ENCODE measurements around the gene TTC8. TPM values are rescaled to one million over a fixed set of nuclear protein-coding genes. Genes with fewer than 3 reads are reported as not detected.

Gene TTC8
- total RNA-seq, 1 experiment from 2014 or later, result 12.4 TPM

- intact Hi-C loops (cut with micrococcal nuclease; ENCODE audit: unreplicated experiment), result no loop called here
- DNase-seq (ENCODE audit: low read depth, low spot score), result no peak
- ChIA-PET POLR2A (no interaction called here), CTCF (no interaction called here)
- BruUV-seq (replicated peaks), result no TSS peak
- TF ChIP-seq SIN3A (IDR thresholded peaks at IDR 0.05; ENCODE audit: borderline replicate concordance, insufficient read depth, low read depth, low read length), result no peak
- TF ChIP-seq POLR2AphosphoS5 (IDR thresholded peaks at IDR 0.05; ENCODE audit: low read depth, low read length), result no peak
- TF ChIP-seq CTCF (IDR thresholded peaks at IDR 0.05), result no peak
- TF ChIP-seq, protein P1, sequence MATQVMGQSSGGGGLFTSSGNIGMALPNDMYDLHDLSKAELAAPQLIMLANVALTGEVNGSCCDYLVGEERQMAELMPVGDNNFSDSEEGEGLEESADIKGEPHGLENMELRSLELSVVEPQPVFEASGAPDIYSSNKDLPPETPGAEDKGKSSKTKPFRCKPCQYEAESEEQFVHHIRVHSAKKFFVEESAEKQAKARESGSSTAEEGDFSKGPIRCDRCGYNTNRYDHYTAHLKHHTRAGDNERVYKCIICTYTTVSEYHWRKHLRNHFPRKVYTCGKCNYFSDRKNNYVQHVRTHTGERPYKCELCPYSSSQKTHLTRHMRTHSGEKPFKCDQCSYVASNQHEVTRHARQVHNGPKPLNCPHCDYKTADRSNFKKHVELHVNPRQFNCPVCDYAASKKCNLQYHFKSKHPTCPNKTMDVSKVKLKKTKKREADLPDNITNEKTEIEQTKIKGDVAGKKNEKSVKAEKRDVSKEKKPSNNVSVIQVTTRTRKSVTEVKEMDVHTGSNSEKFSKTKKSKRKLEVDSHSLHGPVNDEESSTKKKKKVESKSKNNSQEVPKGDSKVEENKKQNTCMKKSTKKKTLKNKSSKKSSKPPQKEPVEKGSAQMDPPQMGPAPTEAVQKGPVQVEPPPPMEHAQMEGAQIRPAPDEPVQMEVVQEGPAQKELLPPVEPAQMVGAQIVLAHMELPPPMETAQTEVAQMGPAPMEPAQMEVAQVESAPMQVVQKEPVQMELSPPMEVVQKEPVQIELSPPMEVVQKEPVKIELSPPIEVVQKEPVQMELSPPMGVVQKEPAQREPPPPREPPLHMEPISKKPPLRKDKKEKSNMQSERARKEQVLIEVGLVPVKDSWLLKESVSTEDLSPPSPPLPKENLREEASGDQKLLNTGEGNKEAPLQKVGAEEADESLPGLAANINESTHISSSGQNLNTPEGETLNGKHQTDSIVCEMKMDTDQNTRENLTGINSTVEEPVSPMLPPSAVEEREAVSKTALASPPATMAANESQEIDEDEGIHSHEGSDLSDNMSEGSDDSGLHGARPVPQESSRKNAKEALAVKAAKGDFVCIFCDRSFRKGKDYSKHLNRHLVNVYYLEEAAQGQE (IDR thresholded peaks at IDR 0.05; ENCODE audit: insufficient read depth in 1 of 2, low read depth in 2 of 2, low read length in 1 of 2), result no peak
- no peak for TF ChIP-seq TCF7L2 (IDR thresholded peaks at IDR 0.05; ENCODE audit: low read depth, low read length)
- in situ Hi-C loops (cut with HindIII; ENCODE audit: low pct_unique_long_range_greater_than_20kb, low sequenced_read_pairs), result no loop called here
- Histone ChIP-seq H3K9me3 (ENCODE audit: control insufficient read depth, insufficient read depth, low read depth, low read length) (no peaks in the 10 kb centered on the region), H3K27me3 (ENCODE audit: control insufficient read depth, insufficient read depth, low read length) (no peaks in the 10 kb centered on the region), H3K4me1 (ENCODE audit: control insufficient read depth, insufficient read depth, low read length) (no peaks in the 10 kb centered on the region), H3K4me3 (ENCODE audit: low read depth in 2 of 2, low read length in 2 of 2) (no peak overlapping the region), H3K27ac (ENCODE audit: low read length) (no peak overlapping the region), H3K36me3 (ENCODE audit: control insufficient read depth, insufficient read depth, low read length) (no peaks in the 10 kb centered on the region; the same call in 1 of the 2 replicates)
- no peak for ATAC-seq
These were observed 4.7 kb downstream of the TTC8 start for GRCh38 chr14:88829188-88829587.

DNA sequence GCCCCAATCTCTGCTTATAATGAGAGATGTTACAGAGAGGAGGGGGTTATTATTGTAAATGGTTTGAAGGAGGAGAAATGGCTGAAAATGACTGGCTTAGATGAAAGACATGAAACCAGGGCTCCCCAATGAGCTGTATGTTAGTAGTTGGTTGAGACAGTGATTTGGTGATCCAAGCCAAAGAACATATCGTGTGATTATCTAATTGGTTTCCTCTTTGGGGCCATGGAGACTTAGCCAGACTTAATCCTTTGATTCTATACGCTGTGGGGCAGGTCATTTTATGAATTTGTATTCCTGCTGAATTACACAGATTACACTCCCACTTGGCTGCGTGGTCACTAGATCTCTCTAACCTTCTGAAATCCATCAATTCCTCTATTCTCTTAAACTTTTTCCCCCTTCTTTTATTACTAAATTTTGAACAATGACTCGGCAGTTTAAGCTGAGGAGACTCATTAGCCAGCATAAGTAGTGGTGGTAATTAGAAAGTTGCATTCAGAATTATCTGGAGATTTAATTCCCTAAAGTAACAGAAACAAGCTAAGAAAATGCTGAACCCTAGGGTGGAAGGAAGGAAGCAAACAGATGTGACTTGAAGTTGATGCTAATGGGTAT, 5.3 kb downstream of the TTC8 start:
- Histone ChIP-seq H3K4me1 (ENCODE audit: control insufficient read depth, insufficient read depth, low read length) (no peaks in the 10 kb centered on the region), H3K27me3 (ENCODE audit: control insufficient read depth, insufficient read depth, low read length) (no peaks in the 10 kb centered on the region), H3K27ac (ENCODE audit: low read length) (no peak overlapping the region), H3K36me3 (ENCODE audit: control insufficient read depth, insufficient read depth, low read length) (no peaks in the 10 kb centered on the region; the same call in 1 of the 2 replicates), H3K9me3 (ENCODE audit: control insufficient read depth, insufficient read depth, low read depth, low read length) (no peaks in the 10 kb centered on the region), H3K4me3 (ENCODE audit: low read depth in 2 of 2, low read length in 2 of 2) (no peak overlapping the region)
- in situ Hi-C loops (cut with HindIII; ENCODE audit: low pct_unique_long_range_greater_than_20kb, low sequenced_read_pairs), result no loop called here
- POLR2A ChIA-PET, result no interaction called here
- no TSS peak for BruUV-seq (replicated peaks)
- TF ChIP-seq POLR2AphosphoS5 (IDR thresholded peaks at IDR 0.05; ENCODE audit: low read depth, low read length), result no peak
- TF ChIP-seq TCF7L2 (IDR thresholded peaks at IDR 0.05; ENCODE audit: low read depth, low read length), result no peak
- TF ChIP-seq, protein P1 (IDR thresholded peaks at IDR 0.05; ENCODE audit: insufficient read depth in 1 of 2, low read depth in 2 of 2, low read length in 1 of 2), result no peak
- no peak for TF ChIP-seq SIN3A (IDR thresholded peaks at IDR 0.05; ENCODE audit: borderline replicate concordance, insufficient read depth, low read depth, low read length)
- TF ChIP-seq CTCF (IDR thresholded peaks at IDR 0.05), result no peak
- CTCF ChIA-PET, result no interaction called here
- DNase-seq (ENCODE audit: low read depth, low spot score) (no peak), ATAC-seq (no peak)
- intact Hi-C loops (cut with micrococcal nuclease; ENCODE audit: unreplicated experiment), result no loop called here
